Measurements from ENCODE around the gene ANKRD11.

GRCh38 chr16:89455692-89456091, 34.7 kb downstream of the ANKRD11 start:
- no peak for TF ChIP-seq CTCF (IDR thresholded peaks at IDR 0.05)
- no peak for TF ChIP-seq POLR2A (IDR thresholded peaks at IDR 0.05)
